ENCODE data around the gene NFE2.

DNA sequence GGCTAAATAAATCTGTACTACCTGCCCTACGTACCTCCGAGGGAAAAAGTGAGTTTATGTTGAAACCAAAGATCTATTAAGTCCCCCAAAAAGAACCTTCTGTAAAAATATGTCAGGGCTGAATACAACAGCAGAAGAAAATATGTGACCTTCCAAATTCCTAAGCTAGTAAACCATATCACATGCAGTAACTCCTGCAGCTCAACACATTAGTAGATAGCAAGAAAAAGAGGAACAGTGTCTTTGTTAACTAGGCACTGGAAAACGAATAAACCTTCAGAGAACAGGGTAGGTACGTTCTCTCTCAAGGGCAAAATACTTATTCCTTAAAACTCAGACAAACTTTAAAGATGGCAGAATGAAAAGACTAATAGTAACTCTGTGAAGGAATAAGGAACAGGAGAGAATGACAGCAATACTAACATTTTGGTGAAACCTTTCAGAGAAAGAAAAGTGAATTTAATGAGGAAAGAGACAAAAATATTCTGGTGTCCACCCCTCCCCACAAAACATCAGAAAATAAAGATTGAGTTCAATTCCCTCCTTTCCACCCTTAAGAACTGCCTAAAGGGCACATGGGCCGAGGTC lies 38.9 kb downstream of the NFE2 start:
- TF ChIP-seq ZNF274 (IDR thresholded peaks at IDR 0.05; ENCODE audit: low read depth, low read length) (no peak), SUZ12 (IDR thresholded peaks at IDR 0.05; ENCODE audit: extremely low read depth, insufficient read depth, insufficient read length) (no peak)

Measured in NT2/D1 (cell line).